NCI-H460 (cell line): Measurements from ENCODE around the gene DAPK2. TPM values are rescaled to one million over a fixed set of nuclear protein-coding genes. Genes with fewer than 3 reads are reported as not detected.

Source experiments
- DNase-seq: peaks from one replicate; pipeline ENCODE4 v3.0.0-alpha.2; 2016; ENCODE audit warnings: low read depth; ENCODE audit errors: extremely low read depth
- total RNA-seq: library from RNA; depleted of rRNA; stranded (reverse); fragments of >200 nt; shearing (Covaris generic); gene quantifications from 2 replicates; pipeline ENCODE4 v1.2.3, GENCODE V29; 2014

DAPK2 gene
- total RNA-seq, 1 experiment from 2014 or later, result 0.47 TPM

GRCh38 chr15:63920504-63921175, 125.6 kb downstream of the DAPK2 start:
- no peak for DNase-seq

- DNase-seq, result no peak
Measured at GRCh38 chr15:63918901-63919348, 127.4 kb downstream of the DAPK2 start.

GRCh38 chr15:63918317-63918672, 128.0 kb downstream of the DAPK2 start:
- DNase-seq, result no peak

- DNase-seq, result no peak
Measured at GRCh38 chr15:63917588-63918316, 128.5 kb downstream of the DAPK2 start.

- no peak for DNase-seq
Measured at GRCh38 chr15:63915873-63916771, 130.2 kb downstream of the DAPK2 start.

GRCh38 chr15:63915209-63915872, 130.9 kb downstream of the DAPK2 start:
- DNase-seq, result no peak

- DNase-seq, result no peak
Measured at GRCh38 chr15:63913786-63914315, 132.4 kb downstream of the DAPK2 start.

GRCh38 chr15:63913336-63913735, 132.9 kb downstream of the DAPK2 start:
- DNase-seq, result no peak

- DNase-seq, result no peak
Measured at GRCh38 chr15:63912061-63912615, 134.1 kb downstream of the DAPK2 start.

- DNase-seq, result no peak
Measured at GRCh38 chr15:63911160-63911559, 135.1 kb downstream of the DAPK2 start.

GRCh38 chr15:63909819-63910437, 136.4 kb downstream of the DAPK2 start:
- no peak for DNase-seq

GRCh38 chr15:63908991-63909390, 137.3 kb downstream of the DAPK2 start:
- no peak for DNase-seq

- no peak for DNase-seq
Measured at GRCh38 chr15:63908281-63908680, 138.0 kb downstream of the DAPK2 start.

GRCh38 chr15:63907521-63907920, 138.8 kb downstream of the DAPK2 start:
- no peak for DNase-seq

- DNase-seq, result no peak
Measured at GRCh38 chr15:63906266-63906584, 140.1 kb downstream of the DAPK2 start.

GRCh38 chr15:63905558-63906265, 140.6 kb downstream of the DAPK2 start:
- no peak for DNase-seq

- no peak for DNase-seq
Measured at GRCh38 chr15:63905131-63905530, 141.2 kb downstream of the DAPK2 start.

- DNase-seq, result no peak
Measured at GRCh38 chr15:63904042-63904441, 142.2 kb downstream of the DAPK2 start.

- no peak for DNase-seq
Measured at GRCh38 chr15:63902671-63903035, 143.6 kb downstream of the DAPK2 start.
